Mesendoderm (in vitro differentiated cells): ENCODE measurements around the gene ANKS1A.

Experiments
- DNase-seq: peaks from one replicate; pipeline ENCODE4 v3.0.0; 2013
- H2AK5ac ChIP-seq: 2 replicates; pipeline ENCODE4 v1.6.1; 2013; ENCODE audit warnings: low read length, inconsistent platforms
- H2BK120ac ChIP-seq: 2 replicates; pipeline ENCODE4 v1.6.1; 2013; ENCODE audit warnings: low read depth, mild to moderate bottlenecking, low read length, moderate library complexity, mixed read lengths
- H2BK15ac ChIP-seq: replicated peaks from 2 replicates; pipeline ENCODE4 v1.6.1; 2013; ENCODE audit warnings: low read depth, mild to moderate bottlenecking, moderate library complexity
- H2BK5ac ChIP-seq: 2 replicates; pipeline ENCODE4 v1.6.1; 2013; ENCODE audit warnings: low read length, inconsistent platforms
- H3K18ac ChIP-seq: 2 replicates; pipeline ENCODE4 v1.6.1; 2013; ENCODE audit warnings: mild to moderate bottlenecking, low read length, mixed read lengths
- H3K23ac ChIP-seq: one replicate; pipeline ENCODE4 v1.6.1; 2013; ENCODE audit warnings: low read length
- H3K27ac ChIP-seq: 2 replicates; pipeline ENCODE4 v1.5.1; 2013; ENCODE audit warnings: low read depth, mild to moderate bottlenecking, inconsistent platforms, low read length, moderate library complexity
- H3K27me3 ChIP-seq: 2 replicates; pipeline ENCODE4 v1.6.1; 2013; ENCODE audit warnings: low read length, control low read depth, mild to moderate bottlenecking, inconsistent platforms; ENCODE audit not compliant: insufficient read depth, poor library complexity
- H3K36me3 ChIP-seq: 2 replicates; pipeline ENCODE4 v1.6.1; 2013; ENCODE audit warnings: low read length, inconsistent platforms; ENCODE audit not compliant: control insufficient read depth, insufficient read depth
- H3K4ac ChIP-seq: one replicate; pipeline ENCODE4 v1.6.1; 2013; ENCODE audit warnings: low read depth, mild to moderate bottlenecking, low read length, moderate library complexity
- H3K4me1 ChIP-seq: 2 replicates; pipeline ENCODE4 v1.6.1; 2013; ENCODE audit warnings: low read depth, low read length, inconsistent platforms; ENCODE audit not compliant: control insufficient read depth
- H3K4me2 ChIP-seq: 2 replicates; pipeline ENCODE4 v1.6.1; 2013; ENCODE audit warnings: low read length
- H3K4me3 ChIP-seq: 2 replicates; pipeline ENCODE4 v1.5.1; 2013; ENCODE audit warnings: mild to moderate bottlenecking, low read length
- H3K56ac ChIP-seq: one replicate; pipeline ENCODE4 v1.6.1; 2013; ENCODE audit warnings: low read length
- H3K79me1 ChIP-seq: 2 replicates; pipeline ENCODE4 v1.6.1; 2013; ENCODE audit warnings: low read length, inconsistent platforms
- H3K79me2 ChIP-seq: 2 replicates; pipeline ENCODE4 v1.6.1; 2013; ENCODE audit warnings: mild to moderate bottlenecking, low read length; ENCODE audit not compliant: control insufficient read depth, insufficient read depth
- H3K9ac ChIP-seq: 2 replicates; pipeline ENCODE4 v1.6.1; 2013; ENCODE audit warnings: low read length, inconsistent platforms
- H4K5ac ChIP-seq: one replicate; pipeline ENCODE4 v1.6.1; 2013; ENCODE audit warnings: low read length
- H4K8ac ChIP-seq: one replicate; pipeline ENCODE4 v1.6.1; 2013; ENCODE audit warnings: low read depth, mild to moderate bottlenecking, control low read depth, low read length, moderate library complexity
- WGBS: extraction: QIAGEN DNeasy Blood & Tissue Kit; methylation state at CpG from one replicate; pipeline ENCODE4 v1.1.7; 2013; ENCODE audit warnings: low lambda C conversion rate, missing lambda C conversion rate; ENCODE audit not compliant: insufficient coverage; ENCODE audit errors: extremely low coverage; 5-methylcytosine and 5-hydroxymethylcytosine counted together

ANKS1A gene

DNA sequence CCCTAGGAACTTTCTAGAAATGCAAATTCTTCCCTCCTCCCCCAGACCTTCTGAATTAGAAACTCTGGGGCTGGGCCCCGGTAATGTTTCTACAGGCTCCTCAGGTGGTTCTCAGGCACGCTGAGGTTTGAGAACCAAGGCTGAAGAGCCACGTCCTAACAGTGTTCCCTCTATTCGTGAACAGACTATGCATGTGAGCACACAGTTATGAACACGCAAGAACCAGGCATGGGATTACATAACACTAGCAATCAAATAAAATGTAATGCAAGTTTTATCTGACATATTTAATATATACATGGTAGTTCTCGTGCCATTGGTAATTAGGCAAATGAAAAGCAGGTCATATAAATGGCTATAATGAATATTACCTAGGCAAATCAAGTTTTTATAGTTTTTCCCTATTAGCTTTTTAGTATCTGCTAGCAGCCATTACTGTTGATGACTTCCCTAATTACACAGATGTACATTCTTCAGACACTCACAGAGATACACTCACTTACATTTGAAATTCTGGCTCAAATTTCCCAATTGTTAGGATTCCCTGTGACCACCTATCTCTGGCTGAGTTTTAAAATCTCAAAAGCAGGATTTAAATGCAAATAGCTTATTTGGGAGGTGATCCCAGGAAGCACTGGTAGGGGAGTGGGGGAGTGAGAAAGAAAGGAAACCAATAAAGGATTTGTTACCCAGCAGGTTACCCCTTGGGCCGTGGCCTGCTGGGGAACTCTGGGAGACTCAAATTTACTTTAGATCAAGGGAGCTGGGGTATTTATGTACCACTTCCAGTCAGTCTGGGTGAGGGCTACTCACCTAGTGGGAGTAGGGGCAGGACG is 148.0 kb downstream of the ANKS1A start:
- H3K79me1 ChIP-seq: peaks cover 2% of the 10 kb centered on the region

GRCh38 chr6:35037664-35038038 is 148.6 kb downstream of the ANKS1A start:
- Histone ChIP-seq H3K4me1 (peaks cover 14% of the 10 kb centered on the region), H2BK5ac (no peak overlapping the region), H3K9ac (no peak overlapping the region), H3K4me2 (no peak overlapping the region), H3K36me3 (no peaks in the 10 kb centered on the region), H3K23ac (no peak overlapping the region), H4K8ac (no peak overlapping the region), H3K79me2 (no peaks in the 10 kb centered on the region), H2AK5ac (no peak overlapping the region), H4K5ac (no peak overlapping the region), H3K56ac (no peak overlapping the region), H3K4ac (no peak overlapping the region), H3K27me3 (no peaks in the 10 kb centered on the region), H2BK15ac (no peak overlapping the region), H3K79me1 (peaks cover 2% of the 10 kb centered on the region), H3K4me3 (no peak overlapping the region), H3K18ac (no peak overlapping the region), H2BK120ac (no peak overlapping the region), H3K27ac (no peak overlapping the region)
- no CpG with 5 or more reads among the region's 2 CpGs for WGBS
- no peak for DNase-seq

More for the DNA sequence above, 148.0 kb downstream of the ANKS1A start:
- Histone ChIP-seq H3K9ac (no peak overlapping the region), H2BK15ac (no peak overlapping the region), H3K4me1 (peaks cover 14% of the 10 kb centered on the region), H3K27me3 (no peaks in the 10 kb centered on the region), H3K23ac (no peak overlapping the region), H3K56ac (no peak overlapping the region), H3K27ac (no peak overlapping the region), H4K5ac (no peak overlapping the region), H3K4me3 (no peak overlapping the region), H2AK5ac (no peak overlapping the region), H2BK5ac (no peak overlapping the region), H3K4ac (no peak overlapping the region), H4K8ac (no peak overlapping the region), H3K79me2 (no peaks in the 10 kb centered on the region), H3K18ac (no peak overlapping the region), H3K36me3 (no peaks in the 10 kb centered on the region), H2BK120ac (no peak overlapping the region), H3K4me2 (no peak overlapping the region)
- DNase-seq: no peak
- no CpG with 5 or more reads among the region's 8 CpGs for WGBS

GRCh38 chr6:35038076-35038475 is 149.0 kb downstream of the ANKS1A start:
- no peak overlapping the region for H3K4me3 ChIP-seq
- H2AK5ac ChIP-seq: no peak overlapping the region
- H3K4me1 ChIP-seq: peaks cover 16% of the 10 kb centered on the region
- no peak overlapping the region for H3K56ac ChIP-seq
- no peak overlapping the region for H3K18ac ChIP-seq
- no peak overlapping the region for H2BK5ac ChIP-seq
- DNase-seq: peak; percentile 72
- H3K36me3 ChIP-seq: no peaks in the 10 kb centered on the region
- H3K23ac ChIP-seq: no peak overlapping the region
- no peaks in the 10 kb centered on the region for H3K27me3 ChIP-seq
- no peak overlapping the region for H4K8ac ChIP-seq
- no peak overlapping the region for H2BK120ac ChIP-seq
- H4K5ac ChIP-seq: no peak overlapping the region
- no peak overlapping the region for H3K4ac ChIP-seq
- H3K9ac ChIP-seq: no peak overlapping the region
- WGBS: no CpG with 5 or more reads among the region's 5 CpGs
- no peak overlapping the region for H2BK15ac ChIP-seq
- H3K79me1 ChIP-seq: peaks cover 2% of the 10 kb centered on the region
- no peak overlapping the region for H3K27ac ChIP-seq
- H3K4me2 ChIP-seq: no peak overlapping the region
- no peaks in the 10 kb centered on the region for H3K79me2 ChIP-seq

DNA sequence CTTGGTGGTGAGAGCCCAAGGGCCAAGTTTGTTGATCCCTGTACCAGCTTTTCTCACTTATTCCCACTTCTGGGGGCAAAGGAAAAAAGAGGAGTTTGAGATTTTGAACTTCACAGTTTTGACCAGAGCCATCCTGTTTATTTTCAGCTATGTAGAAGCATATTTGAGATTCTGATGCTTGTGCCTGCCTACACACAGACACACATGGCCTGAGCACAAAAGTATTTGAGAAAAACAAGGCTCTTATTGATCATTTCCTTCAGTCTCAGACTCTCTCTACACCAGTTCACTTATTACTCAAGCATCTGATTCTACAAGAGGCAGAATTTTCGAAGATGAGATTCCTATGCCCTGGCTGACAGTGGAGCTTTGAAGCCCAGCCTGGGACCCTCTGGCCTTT is 151.3 kb downstream of the ANKS1A start:
- Histone ChIP-seq H2BK120ac (no peak overlapping the region), H4K5ac (no peak overlapping the region), H3K4me2 (no peak overlapping the region), H2AK5ac (no peak overlapping the region), H3K9ac (no peak overlapping the region), H3K56ac (no peak overlapping the region), H3K4ac (no peak overlapping the region), H3K27me3 (no peaks in the 10 kb centered on the region), H3K4me1 (peaks cover 26% of the 10 kb centered on the region), H3K27ac (no peak overlapping the region), H3K4me3 (no peak overlapping the region), H2BK15ac (no peak overlapping the region), H3K18ac (no peak overlapping the region), H4K8ac (no peak overlapping the region), H3K79me1 (peaks cover 2% of the 10 kb centered on the region), H2BK5ac (no peak overlapping the region), H3K79me2 (no peaks in the 10 kb centered on the region), H3K36me3 (no peaks in the 10 kb centered on the region), H3K23ac (no peak overlapping the region)
- no peak for DNase-seq
- no CpG with 5 or more reads among the region's 1 CpG for WGBS

DNA sequence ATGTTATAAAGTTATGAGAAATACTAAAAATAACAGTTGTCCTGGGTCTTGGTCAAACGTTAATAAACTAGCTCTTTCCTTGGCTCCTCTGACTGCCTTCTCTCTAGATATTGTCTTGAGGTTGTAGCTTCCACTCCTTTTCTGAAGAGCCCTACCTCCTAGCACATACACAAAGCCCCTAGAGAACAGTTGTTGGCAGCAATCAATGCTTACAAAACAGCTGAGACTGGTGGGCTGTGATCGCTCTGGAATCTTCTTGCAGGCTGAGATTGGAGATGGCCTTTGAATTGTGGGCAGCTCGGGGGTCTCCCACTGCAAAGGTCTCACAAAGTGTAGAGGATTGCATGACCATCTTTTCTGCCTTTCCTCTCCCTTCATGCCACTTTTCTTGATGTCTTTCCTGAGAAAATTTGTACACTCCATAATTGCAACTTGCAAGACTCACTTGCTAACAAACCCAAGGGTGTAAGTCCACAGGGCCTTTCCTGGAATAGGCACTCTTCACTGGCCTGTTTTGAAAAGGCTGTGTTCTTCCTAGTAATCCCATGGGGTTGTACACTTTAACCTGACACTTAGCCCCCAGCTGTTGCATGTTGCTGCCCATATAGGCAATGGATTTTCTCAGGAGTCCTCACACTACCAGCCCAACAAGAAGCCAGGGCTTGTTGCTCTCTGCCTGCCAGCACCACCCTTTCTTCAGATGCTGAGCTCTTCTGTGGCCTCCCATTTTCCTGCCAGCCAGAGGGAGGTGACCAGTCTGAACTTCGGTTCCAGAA is 152.2 kb downstream of the ANKS1A start:
- H3K4me2 ChIP-seq: no peak overlapping the region
- H3K27ac ChIP-seq: no peak overlapping the region
- DNase-seq: no peak
- no peak overlapping the region for H3K23ac ChIP-seq
- H3K79me1 ChIP-seq: no peaks in the 10 kb centered on the region
- H4K8ac ChIP-seq: no peak overlapping the region
- H3K9ac ChIP-seq: no peak overlapping the region
- no peaks in the 10 kb centered on the region for H3K36me3 ChIP-seq
- no CpG with 5 or more reads among the region's 4 CpGs for WGBS
- no peak overlapping the region for H2BK5ac ChIP-seq
- H4K5ac ChIP-seq: no peak overlapping the region
- no peak overlapping the region for H3K4me3 ChIP-seq
- no peak overlapping the region for H2AK5ac ChIP-seq
- no peak overlapping the region for H3K56ac ChIP-seq
- H3K4ac ChIP-seq: no peak overlapping the region
- no peaks in the 10 kb centered on the region for H3K79me2 ChIP-seq
- H3K18ac ChIP-seq: no peak overlapping the region
- no peak overlapping the region for H2BK120ac ChIP-seq
- H2BK15ac ChIP-seq: no peak overlapping the region
- peaks cover 28% of the 10 kb centered on the region for H3K4me1 ChIP-seq
- H3K27me3 ChIP-seq: no peaks in the 10 kb centered on the region
